PFSK-1 (cell line): ENCODE data around the gene NRDE2.

Source experiments
- FOXP2 ChIP-seq: optimal IDR thresholded peaks from 2 replicates; pipeline ENCODE3; 2011; ENCODE audit warnings: borderline replicate concordance, control low read depth, inconsistent platforms; ENCODE audit not compliant: insufficient read depth; ENCODE audit errors: extremely low read length, extremely low read depth
- POLR2AphosphoS5 ChIP-seq: IDR thresholded peaks from 2 replicates; pipeline ENCODE4 v1.6.1; 2012; ENCODE audit warnings: low read depth, mild to moderate bottlenecking, control low read depth, low read length, moderate library complexity
- REST ChIP-seq, 2 experiments: IDR thresholded peaks; 2 replicates each; pipeline versions ENCODE4 v1.6.1 to v1.8.0; 2011 to 2012; ENCODE audit warnings: low read depth in 2 of 2, low read length in 2 of 2, control low read depth in 1 of 2, inconsistent platforms in 1 of 2, mild to moderate bottlenecking in 1 of 2, moderate library complexity in 1 of 2; ENCODE audit not compliant: insufficient read depth in 1 of 2
- SIN3A ChIP-seq: IDR thresholded peaks from 2 replicates; pipeline ENCODE4 v1.6.1; 2012; ENCODE audit warnings: mild to moderate bottlenecking, low read length, moderate library complexity, borderline replicate concordance; ENCODE audit not compliant: insufficient read depth
- TAF1 ChIP-seq: IDR thresholded peaks from 2 replicates; pipeline ENCODE4 v1.6.1; 2012; ENCODE audit warnings: low read length, control low read depth, borderline replicate concordance; ENCODE audit not compliant: insufficient read depth

The NRDE2 gene

GRCh38 chr14:90301122-90301521, 30.6 kb downstream of the NRDE2 start:
- TF ChIP-seq SIN3A (no peak), REST (IDR thresholded peaks at IDR 0.05; ENCODE audit: insufficient read depth in 1 of 2, low read depth in 2 of 2, low read length in 2 of 2) (no peak), FOXP2 (no peak), TAF1 (no peak), POLR2AphosphoS5 (no peak)

GRCh38 chr14:90300611-90301047, 31.1 kb downstream of the NRDE2 start:
- TF ChIP-seq POLR2AphosphoS5 (no peak), FOXP2 (no peak), SIN3A (no peak), TAF1 (no peak), REST (IDR thresholded peaks at IDR 0.05; ENCODE audit: insufficient read depth in 1 of 2, low read depth in 2 of 2, low read length in 2 of 2) (no peak)

- TF ChIP-seq SIN3A: no peak
- no peak for TF ChIP-seq REST (IDR thresholded peaks at IDR 0.05; ENCODE audit: insufficient read depth in 1 of 2, low read depth in 2 of 2, low read length in 2 of 2)
- TF ChIP-seq POLR2AphosphoS5: no peak
- TF ChIP-seq FOXP2: no peak
- no peak for TF ChIP-seq TAF1
Observed at GRCh38 chr14:90299408-90299807, 32.3 kb downstream of the NRDE2 start.

DNA sequence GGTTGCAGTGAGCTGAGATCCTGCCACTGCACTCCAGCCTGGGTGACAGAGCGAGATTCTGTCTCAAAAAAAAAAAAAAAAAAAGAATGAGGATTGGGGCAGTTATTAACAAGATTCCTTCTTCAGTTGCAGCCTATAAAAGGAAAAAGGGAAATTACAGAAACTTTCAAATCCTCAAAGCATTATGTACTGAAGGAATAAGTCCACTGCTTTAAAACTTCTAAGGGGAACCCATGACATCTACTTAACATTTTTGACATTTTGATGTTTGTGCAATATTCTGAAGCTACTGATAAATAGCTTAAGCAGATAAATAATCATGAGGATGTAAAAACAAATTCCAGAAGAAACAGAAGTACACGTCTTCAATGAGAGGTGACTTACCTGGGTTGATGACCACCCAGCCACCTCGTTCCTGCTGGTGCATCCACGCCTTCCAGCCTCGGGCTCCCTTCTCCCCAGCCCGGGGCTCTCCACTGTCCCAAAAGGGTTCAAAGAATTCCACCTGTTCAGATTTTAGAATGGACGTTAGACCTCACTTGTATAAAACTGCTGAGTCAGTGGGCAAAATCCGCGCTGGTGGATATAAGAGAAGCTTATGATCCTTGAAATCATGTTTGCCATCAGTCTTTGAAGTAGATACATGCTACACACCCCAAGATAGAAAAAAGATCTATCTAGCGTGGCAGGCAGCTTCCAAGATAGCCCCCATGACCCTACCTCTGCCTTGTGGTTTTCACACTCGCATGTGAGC, 33.7 kb downstream of the NRDE2 start:
- TF ChIP-seq REST (IDR thresholded peaks at IDR 0.05; ENCODE audit: insufficient read depth in 1 of 2, low read depth in 2 of 2, low read length in 2 of 2): no peak
- no peak for TF ChIP-seq POLR2AphosphoS5
- no peak for TF ChIP-seq SIN3A
- no peak for TF ChIP-seq TAF1
- no peak for TF ChIP-seq FOXP2

DNA sequence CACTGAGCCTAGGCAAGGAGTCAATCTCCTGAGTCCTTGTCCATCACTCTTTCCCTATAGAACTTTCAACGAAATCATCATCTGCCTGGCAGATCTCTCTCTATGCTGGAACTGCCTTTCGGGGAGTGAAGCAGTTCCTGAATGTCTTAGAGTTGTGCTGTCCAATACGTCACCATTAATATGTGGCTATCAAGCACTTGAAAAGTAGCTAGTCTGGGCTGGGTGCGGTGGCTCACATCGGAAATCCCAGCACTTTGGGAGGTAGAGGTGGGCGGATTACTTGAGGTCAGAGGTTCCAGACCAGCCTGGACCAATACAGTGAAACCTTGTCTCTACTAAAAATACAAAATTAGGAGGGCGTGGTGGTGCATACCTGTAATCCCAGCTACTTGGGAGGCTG, 35.1 kb downstream of the NRDE2 start:
- TF ChIP-seq SIN3A (no peak), REST (IDR thresholded peaks at IDR 0.05; ENCODE audit: insufficient read depth in 1 of 2, low read depth in 2 of 2, low read length in 2 of 2) (no peak), FOXP2 (no peak), TAF1 (no peak), POLR2AphosphoS5 (no peak)
